GM04503 (cell line): ENCODE measurements around the gene SON.
"Not testable (repeated sequence)": the region's sequence is repeated elsewhere in the genome, so short reads cannot be mapped to it uniquely, and the experiment has no call there.

Experiments used
- DNase-seq: peaks from one replicate; pipeline ENCODE4 v3.0.0-alpha.2; 2012; ENCODE audit warnings: low read depth

The SON gene

DNA sequence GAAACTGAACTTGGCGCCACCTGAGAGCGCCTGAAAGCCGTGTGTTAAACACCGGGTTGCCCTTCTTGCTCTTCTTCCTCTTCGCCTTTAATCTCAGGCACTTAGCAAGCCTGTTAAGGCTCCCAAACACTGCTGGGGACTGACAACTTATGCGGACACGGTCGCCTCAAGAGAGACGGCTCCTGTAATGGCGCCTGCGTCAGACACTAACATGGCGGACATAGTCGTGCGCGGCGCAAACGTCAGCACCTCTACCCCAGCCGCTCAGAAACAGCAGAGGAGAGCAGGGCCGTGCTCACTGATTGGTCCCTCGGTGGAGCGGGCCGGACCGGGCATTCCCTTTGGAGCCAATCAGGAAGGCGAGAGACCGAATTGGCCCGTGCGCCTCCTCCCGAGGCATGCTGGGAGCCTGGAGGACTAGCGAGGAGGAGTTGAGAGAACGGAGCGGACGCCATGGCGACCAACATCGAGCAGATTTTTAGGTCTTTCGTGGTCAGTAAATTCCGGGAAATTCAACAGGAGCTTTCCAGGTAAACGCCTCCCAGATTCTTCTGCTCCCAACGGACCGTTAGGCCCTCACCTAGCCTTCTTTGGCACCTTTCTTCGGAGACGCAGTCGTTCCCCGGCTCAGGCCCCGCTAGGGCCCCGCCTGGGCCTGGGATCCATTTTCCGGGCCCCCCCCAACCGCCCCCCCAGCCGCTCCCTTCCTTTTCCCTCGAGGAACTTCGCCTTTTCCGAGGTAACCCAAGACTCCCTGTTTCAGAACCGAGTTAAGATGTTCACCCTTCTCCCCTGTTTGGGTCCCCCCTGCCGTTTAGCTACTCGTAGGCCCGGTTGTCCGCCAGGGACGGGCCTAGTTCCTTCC is at the start of gene SON:
TSS of gene SON (plus strand) at position 399 of the 865 bp plus-strand sequence. CDS start at position 454, 55 bp downstream.
- DNase-seq, result peak; percentile 94

- no peak for DNase-seq
Observed at GRCh38 chr21:33493756-33494155, 49.1 kb upstream of the SON start.

DNA sequence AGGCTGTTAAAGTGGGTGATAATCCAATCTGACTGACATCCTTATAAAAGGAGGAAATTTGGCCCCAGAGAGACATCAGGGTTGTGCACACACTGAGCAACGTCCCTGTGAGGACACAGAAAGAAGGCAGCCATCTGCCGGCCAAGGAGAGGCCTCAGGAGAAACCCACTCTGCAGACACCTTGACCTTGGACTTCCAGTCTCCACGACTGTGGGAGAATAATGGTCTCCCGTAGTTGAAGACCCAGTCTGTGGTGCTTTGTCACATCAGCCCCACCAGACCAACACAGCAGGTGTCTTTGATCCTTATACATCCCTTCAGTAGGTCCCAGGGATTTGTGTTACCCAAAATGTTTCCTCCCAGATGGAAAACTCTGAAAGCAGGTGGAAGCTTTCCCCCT is 47.1 kb upstream of the SON start:
- DNase-seq, result no peak

GRCh38 chr21:33496345-33496744 is 46.5 kb upstream of the SON start:
- no peak for DNase-seq

DNA sequence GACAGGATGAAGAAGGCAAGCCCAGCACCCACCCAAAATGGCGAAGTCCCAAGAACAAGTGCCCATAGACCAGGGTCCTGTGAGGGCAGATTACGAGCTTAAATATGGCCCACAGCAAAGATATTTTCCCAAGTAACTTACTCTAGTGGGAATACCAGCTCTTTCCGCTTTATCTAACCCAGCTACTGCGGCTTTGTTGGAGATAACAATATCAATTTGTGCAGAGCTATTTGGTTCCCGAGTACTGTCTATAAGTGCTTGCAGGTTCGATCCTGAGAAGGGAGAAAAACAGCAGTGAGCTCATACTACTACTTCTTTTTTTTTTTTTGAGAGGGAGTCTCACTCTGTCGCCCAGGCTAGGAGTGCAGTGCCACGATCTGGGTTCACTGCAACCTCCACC is 37.0 kb upstream of the SON start:
- no peak for DNase-seq

- DNase-seq, result not testable (repeated sequence)
Observed at GRCh38 chr21:33507003-33507402, 35.8 kb upstream of the SON start.

- DNase-seq, result no peak
Observed at GRCh38 chr21:33510826-33511225, 32.0 kb upstream of the SON start.

DNA sequence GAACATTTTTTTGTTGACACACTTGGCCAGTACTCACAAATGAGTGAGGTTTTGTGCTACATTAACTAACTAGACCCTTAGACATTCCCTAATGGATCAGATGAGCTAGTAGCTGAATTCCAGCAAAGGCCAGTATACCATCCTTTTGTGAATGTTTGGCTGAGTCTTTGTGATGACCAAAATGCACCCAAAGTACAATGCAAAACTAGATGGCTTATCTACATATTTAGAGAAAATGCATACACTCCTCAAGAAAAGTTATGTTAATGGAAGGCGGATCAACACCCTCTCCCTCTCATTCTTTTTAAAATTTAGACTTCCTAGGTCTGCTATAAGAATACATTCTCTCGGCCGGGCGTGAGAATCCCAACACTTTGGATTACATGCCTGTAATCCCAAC is 31.2 kb upstream of the SON start:
- no peak for DNase-seq

GRCh38 chr21:33512481-33512880 is 30.4 kb upstream of the SON start:
- no peak for DNase-seq

DNA sequence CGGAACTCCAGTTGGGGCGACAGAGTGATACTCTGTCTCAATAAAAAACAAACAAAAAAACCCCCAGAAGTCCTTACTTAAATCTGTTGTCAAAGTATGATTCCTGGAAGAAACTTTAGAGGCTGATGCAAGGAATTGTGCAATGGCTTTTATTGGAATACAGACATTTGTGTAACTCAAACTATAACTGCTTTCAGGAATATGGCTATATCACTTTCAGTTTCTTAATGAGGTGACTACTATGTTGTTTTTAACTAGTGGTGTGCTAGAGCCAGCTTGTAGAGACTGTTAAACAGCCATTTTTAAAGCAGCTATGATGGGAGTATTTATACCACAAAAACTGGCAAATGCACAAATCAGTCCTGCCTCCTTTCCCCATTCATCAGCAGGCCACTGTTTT is 28.6 kb upstream of the SON start:
- DNase-seq, result peak; percentile 5

GRCh38 chr21:33518899-33519298 is 23.9 kb upstream of the SON start:
- no peak for DNase-seq

- no peak for DNase-seq
Observed at GRCh38 chr21:33522297-33522952, 20.4 kb upstream of the SON start.

GRCh38 chr21:33522953-33523349 is 19.9 kb upstream of the SON start:
- DNase-seq, result no peak

DNA sequence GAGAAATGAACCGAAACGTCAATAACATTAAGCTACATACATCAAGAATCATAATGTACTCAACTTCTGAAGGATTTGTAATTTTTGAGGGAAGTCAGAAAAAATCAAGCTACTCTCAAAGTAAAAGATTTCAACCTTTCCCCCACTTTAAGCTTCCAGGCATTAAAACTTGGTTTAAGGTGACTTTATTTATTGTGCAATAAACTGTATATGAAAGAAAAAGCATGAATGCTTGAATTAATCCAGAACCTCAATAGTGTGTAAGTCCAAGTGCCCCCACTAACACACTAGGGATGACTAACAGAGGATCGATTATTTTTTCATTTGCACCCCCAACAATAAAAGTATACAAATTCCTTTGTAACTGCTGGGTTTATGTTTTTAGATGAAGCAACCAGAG is 11.8 kb upstream of the SON start:
- DNase-seq, result no peak

- no peak for DNase-seq
Observed at GRCh38 chr21:33537212-33537611, 5.6 kb upstream of the SON start.

DNA sequence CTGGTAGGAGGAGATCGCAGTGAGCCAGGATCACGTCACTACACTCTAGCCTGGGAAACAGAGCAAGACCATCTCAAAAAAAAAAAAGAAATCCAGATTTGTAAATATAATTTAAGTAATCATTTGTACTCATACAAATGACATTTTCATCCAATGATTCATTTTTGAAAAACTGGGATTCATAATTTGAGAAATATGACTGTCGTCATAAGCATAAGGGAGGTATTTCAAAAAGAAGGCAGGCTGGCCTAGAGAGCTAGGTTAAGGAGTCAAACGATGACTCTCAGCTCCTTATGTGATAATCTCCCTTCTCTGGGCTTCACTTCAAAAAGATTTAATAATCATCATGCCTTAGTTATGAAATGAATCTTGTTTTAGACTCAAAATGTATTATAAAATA is 3.2 kb upstream of the SON start:
- no peak for DNase-seq

DNA sequence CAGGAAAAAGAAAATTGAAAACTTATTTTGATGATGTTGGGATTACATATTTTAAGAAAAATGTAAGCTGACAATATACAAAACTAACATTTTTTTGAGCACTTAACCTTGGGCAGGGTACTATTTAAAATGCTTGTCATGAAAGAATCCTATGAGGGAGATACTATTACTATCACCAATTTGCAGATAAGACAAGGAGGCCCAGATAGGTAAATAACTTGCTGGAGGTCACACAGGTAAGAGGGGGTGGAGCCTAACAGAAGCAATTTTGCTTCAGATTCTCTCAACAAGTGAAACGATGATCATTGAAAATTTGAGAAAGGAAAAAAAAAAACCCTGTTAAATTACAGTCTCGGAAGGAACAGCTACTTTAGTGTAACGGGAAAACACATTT is 2.1 kb upstream of the SON start:
- no peak for DNase-seq

GRCh38 chr21:33541105-33541711 is 1.6 kb upstream of the SON start:
- DNase-seq, result no peak

- peak; percentile 25 for DNase-seq
Observed at GRCh38 chr21:33541756-33542639, 840 bp upstream of the SON start, which contains the start of gene GART. GART (minus strand) TSS chr21:33542117; CDS start chr21:33539315, 2,802 bp downstream.

DNA sequence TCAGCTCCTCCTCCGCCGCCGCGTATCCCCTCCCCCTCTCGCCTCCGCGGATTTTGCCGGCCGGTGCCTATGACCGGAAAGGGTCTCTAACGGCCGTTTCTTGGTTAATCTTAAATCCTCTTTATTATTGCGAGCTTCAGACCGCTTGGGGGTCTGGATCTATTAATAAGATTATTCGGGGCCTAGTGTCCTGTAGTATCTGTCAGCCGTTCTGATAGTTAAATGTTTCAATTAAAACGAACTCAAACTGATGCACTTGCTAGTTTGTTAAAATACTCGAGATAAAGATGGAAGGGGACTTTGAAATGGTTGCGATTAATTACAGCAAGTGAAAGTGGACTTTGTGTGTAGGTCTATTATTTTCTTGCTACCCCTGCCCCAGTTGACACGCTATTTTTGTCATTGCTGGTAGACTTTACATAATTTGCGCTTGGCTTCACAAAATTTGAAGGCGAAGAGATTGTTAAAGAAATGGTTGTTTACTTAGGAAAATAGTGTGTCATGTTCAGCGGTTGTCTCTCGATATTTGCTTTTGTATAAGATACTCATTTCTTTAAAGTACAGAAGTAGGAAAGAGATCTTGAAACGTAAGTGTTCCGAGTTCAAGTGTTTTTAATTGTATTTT is 779 bp downstream of the SON start:
- no peak for DNase-seq

GRCh38 chr21:33544451-33545195 is 1.8 kb downstream of the SON start:
- DNase-seq, result no peak
